Colonic mucosa (tissue), 4 donors: ENCODE results near the gene CPVL. TPM values are rescaled to one million over a fixed set of nuclear protein-coding genes. Genes with fewer than 3 reads are reported as not detected.

ENCODE experiments used
- DNase-seq: peaks from one replicate; pipeline ENCODE4 v3.0.0-alpha.2; 2020
- H3K27ac ChIP-seq: fragments of 200-600 bp; one replicate; pipeline ENCODE4 v1.8.0; 2021
- H3K27me3 ChIP-seq: fragments of 200-600 bp; one replicate; pipeline ENCODE4 v1.8.0; 2021
- H3K36me3 ChIP-seq: fragments of 200-600 bp; one replicate; pipeline ENCODE4 v1.8.0; 2021
- H3K4me1 ChIP-seq: fragments of 200-600 bp; one replicate; pipeline ENCODE4 v1.8.0; 2021; ENCODE audit warnings: mild to moderate bottlenecking
- H3K4me3 ChIP-seq: fragments of 200-600 bp; one replicate; pipeline ENCODE4 v1.8.0; 2021
- H3K9ac ChIP-seq, 2 donors: one replicate each; pipeline ENCODE4 v1.7.0; 2013; ENCODE audit warnings: control low read depth in 2 of 2, low read depth in 2 of 2, low read length in 2 of 2
- H3K9me3 ChIP-seq: fragments of 200-600 bp; one replicate; pipeline ENCODE4 v1.8.0; 2021
- CTCF ChIP-seq: fragments of 200-600 bp; IDR thresholded peaks from one replicate; pipeline ENCODE4 v1.8.0; 2022; ENCODE audit warnings: antibody characterized with exemption, mild to moderate bottlenecking
- intact Hi-C: fragments of 100-400 bp; cut with DNase I; formaldehyde crosslinking; loops from one replicate; pipeline ENCODE4 v1.14.1; 2022
- total RNA-seq, 2 donors: library from RNA; stranded (reverse); fragmentation: NEBNext Ultra II Directional in 1 of 2; extraction: Animal tissue kit (Norgen Biotek cat#: 25700) in 1 of 2; gene quantifications; one replicate each; pipeline ENCODE4 v1.2.1, GENCODE V29; 2021
- donor health status: healthy.
- donor health status: DM: no; HTN: no; CAD: no.
- donor health status: DM: no; HTN: no; CAD: no.

CPVL gene
- total RNA-seq, 2 donors from 2014 or later, result 4.9 to 17.0 TPM

- Histone ChIP-seq H3K4me1 (no peaks in the 10 kb centered on the region), H3K27ac (no peak overlapping the region), H3K9me3 (no peaks in the 10 kb centered on the region), H3K36me3 (no peaks in the 10 kb centered on the region), H3K9ac (no peak overlapping the region), H3K27me3 (no peaks in the 10 kb centered on the region), H3K4me3 (no peak overlapping the region)
- intact Hi-C loops, result no loop called here
- TF ChIP-seq CTCF, result no peak
- no peak for DNase-seq
Observed at GRCh38 chr7:29013931-29014330, 132.4 kb downstream of the CPVL start.

GRCh38 chr7:29013082-29013695 is 133.1 kb downstream of the CPVL start:
- no peak overlapping the region for H3K9ac ChIP-seq
- H3K27ac ChIP-seq, result no peak overlapping the region
- no peak overlapping the region for H3K4me3 ChIP-seq
- H3K9me3 ChIP-seq, result no peaks in the 10 kb centered on the region
- H3K27me3 ChIP-seq, result no peaks in the 10 kb centered on the region
- H3K36me3 ChIP-seq, result no peaks in the 10 kb centered on the region
- no peak for TF ChIP-seq CTCF
- no peaks in the 10 kb centered on the region for H3K4me1 ChIP-seq
- intact Hi-C loops, result no loop called here
- no peak for DNase-seq

GRCh38 chr7:29009947-29010346 is 136.4 kb downstream of the CPVL start:
- intact Hi-C loops, result no loop called here
- H3K4me3 ChIP-seq, result no peak overlapping the region
- H3K4me1 ChIP-seq, result no peaks in the 10 kb centered on the region
- no peaks in the 10 kb centered on the region for H3K9me3 ChIP-seq
- no peak overlapping the region for H3K9ac ChIP-seq
- H3K27ac ChIP-seq, result no peak overlapping the region
- no peak for DNase-seq
- no peaks in the 10 kb centered on the region for H3K27me3 ChIP-seq
- no peaks in the 10 kb centered on the region for H3K36me3 ChIP-seq
- TF ChIP-seq CTCF, result no peak

- Histone ChIP-seq H3K27ac (no peak overlapping the region), H3K27me3 (no peaks in the 10 kb centered on the region), H3K9me3 (no peaks in the 10 kb centered on the region), H3K36me3 (no peaks in the 10 kb centered on the region), H3K9ac (no peak overlapping the region), H3K4me1 (no peaks in the 10 kb centered on the region), H3K4me3 (no peak overlapping the region)
- intact Hi-C loops, result no loop called here
- no peak for DNase-seq
- TF ChIP-seq CTCF, result no peak
Observed at GRCh38 chr7:29008590-29008989, 137.7 kb downstream of the CPVL start.

GRCh38 chr7:29007127-29007526 is 139.2 kb downstream of the CPVL start:
- Histone ChIP-seq H3K27ac (no peak overlapping the region), H3K9me3 (no peaks in the 10 kb centered on the region), H3K4me1 (no peaks in the 10 kb centered on the region), H3K9ac (no peak overlapping the region), H3K27me3 (no peaks in the 10 kb centered on the region), H3K4me3 (no peak overlapping the region), H3K36me3 (no peaks in the 10 kb centered on the region)
- intact Hi-C loops, result no loop called here
- TF ChIP-seq CTCF, result no peak
- DNase-seq, result no peak
